Right lobe of liver (tissue), 6 donors: ENCODE data around the gene ACBD6. TPM values are rescaled to one million over a fixed set of nuclear protein-coding genes. Genes with fewer than 3 reads are reported as not detected.

Source experiments
- ATAC-seq, 4 donors: fragments of 200-7000 bp; cut with Tn5 transposase; one replicate each; pipeline ENCODE4 v1.9.1; 2020; ENCODE audit warnings: mild to moderate bottlenecking in 4 of 4, moderate library complexity in 4 of 4
- DNase-seq, 3 donors: peaks; one replicate each; pipeline ENCODE4 v3.0.0-alpha.2; 2020
- H3K27ac ChIP-seq, 3 donors: fragments of 200-600 bp; one replicate each; pipeline ENCODE4 v1.8.0; 2022
- H3K27me3 ChIP-seq, 2 donors: fragments of 200-600 bp; one replicate each; pipeline ENCODE4 v1.8.0; 2022
- H3K36me3 ChIP-seq, 4 donors: fragments of 200-600 bp; sonication (generic) in 1 of 4; one replicate each; pipeline versions ENCODE4 v1.5.1 to v1.8.0; 2017 to 2022; ENCODE audit warnings: control low read depth in 1 of 4
- H3K4me1 ChIP-seq, 4 donors: fragments of 200-600 bp; sonication (generic) in 1 of 4; one replicate each; pipeline versions ENCODE4 v1.5.1 to v1.8.0; 2017 to 2022; ENCODE audit warnings: control low read depth in 1 of 4
- H3K4me3 ChIP-seq, 3 donors: fragments of 200-600 bp; one replicate each; pipeline ENCODE4 v1.8.0; 2022
- H3K9me3 ChIP-seq, 4 donors: fragments of 200-600 bp; sonication (generic) in 1 of 4; one replicate each; pipeline versions ENCODE4 v1.5.1 to v1.8.0; 2017 to 2022; ENCODE audit warnings: control low read depth in 1 of 4
- POLR2A ChIP-seq: fragments of 450-650 bp; IDR thresholded peaks from one replicate; pipeline ENCODE4 v1.6.1; 2017; ENCODE audit warnings: antibody characterized with exemption, mild to moderate bottlenecking
- WGBS: methylation state at CpG from one replicate; pipeline ENCODE4 v1.1.6; 2018; ENCODE audit warnings: low coverage, low lambda C conversion rate; ENCODE audit not compliant: insufficient coverage; ENCODE audit errors: missing lambda C conversion rate; 5-methylcytosine and 5-hydroxymethylcytosine counted together
- intact Hi-C, 2 donors: fragments of 100-400 bp; cut with DNase I; formaldehyde crosslinking; loops; one replicate each; pipeline versions ENCODE4 v1.11.2 to v1.14.1; 2022
- total RNA-seq, 6 experiments: library from RNA; depleted of rRNA in 2 of 6; stranded (reverse); fragments of >200 nt in 2 of 6; fragmentation: NEBNext Ultra II Directional in 3 of 6; extraction: Animal tissue kit (Norgen Biotek cat#: 25700) in 3 of 6; gene quantifications; one replicate each; pipeline versions ENCODE4 v1.1.0 to v1.2.4, GENCODE V29; 2016 to 2023
- TF ChIP-seq, protein P1 (sequence below), 4 donors: fragments of 200-600 bp in 3 of 4; fragments of 450-650 bp in 1 of 4; IDR thresholded peaks; one replicate each; pipeline versions ENCODE4 v1.5.1 to v1.8.0; 2016 to 2022; ENCODE audit warnings: antibody characterized with exemption in 4 of 4, mild to moderate bottlenecking in 2 of 4
- donor health status: DM: no; HTN: yes; CAD: no.
- donor health status: DM: no; HTN: no; CAD: no.
- donor health status: DM: no; HTN: no; CAD: no.
- donor health status: DM: no; HTN: yes; CAD: no.
- donor health status: DM: no; HTN: yes; CAD: no.

The ACBD6 gene
- total RNA-seq, 6 experiments from 2014 or later = 9.5 to 18.9 (median 11.5) TPM

- no peaks in the 10 kb centered on the region for H3K27me3 ChIP-seq
- no peak overlapping the region for H3K4me3 ChIP-seq
- intact Hi-C loops = no loop called here
- no peaks in the 10 kb centered on the region for H3K9me3 ChIP-seq
- DNase-seq (no peak), ATAC-seq (no peak)
- no peaks in the 10 kb centered on the region for H3K36me3 ChIP-seq
- 96% methylated on average over 2 of the region's 2 CpGs for WGBS
- no peak overlapping the region for H3K27ac ChIP-seq
- no peak for TF ChIP-seq POLR2A
- TF ChIP-seq, protein P1, sequence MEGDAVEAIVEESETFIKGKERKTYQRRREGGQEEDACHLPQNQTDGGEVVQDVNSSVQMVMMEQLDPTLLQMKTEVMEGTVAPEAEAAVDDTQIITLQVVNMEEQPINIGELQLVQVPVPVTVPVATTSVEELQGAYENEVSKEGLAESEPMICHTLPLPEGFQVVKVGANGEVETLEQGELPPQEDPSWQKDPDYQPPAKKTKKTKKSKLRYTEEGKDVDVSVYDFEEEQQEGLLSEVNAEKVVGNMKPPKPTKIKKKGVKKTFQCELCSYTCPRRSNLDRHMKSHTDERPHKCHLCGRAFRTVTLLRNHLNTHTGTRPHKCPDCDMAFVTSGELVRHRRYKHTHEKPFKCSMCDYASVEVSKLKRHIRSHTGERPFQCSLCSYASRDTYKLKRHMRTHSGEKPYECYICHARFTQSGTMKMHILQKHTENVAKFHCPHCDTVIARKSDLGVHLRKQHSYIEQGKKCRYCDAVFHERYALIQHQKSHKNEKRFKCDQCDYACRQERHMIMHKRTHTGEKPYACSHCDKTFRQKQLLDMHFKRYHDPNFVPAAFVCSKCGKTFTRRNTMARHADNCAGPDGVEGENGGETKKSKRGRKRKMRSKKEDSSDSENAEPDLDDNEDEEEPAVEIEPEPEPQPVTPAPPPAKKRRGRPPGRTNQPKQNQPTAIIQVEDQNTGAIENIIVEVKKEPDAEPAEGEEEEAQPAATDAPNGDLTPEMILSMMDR (IDR thresholded peaks at IDR 0.05) = no peak
- H3K4me1 ChIP-seq = no peaks in the 10 kb centered on the region
Observed at GRCh38 chr1:180433873-180434272, 68.5 kb downstream of the ACBD6 start.

DNA sequence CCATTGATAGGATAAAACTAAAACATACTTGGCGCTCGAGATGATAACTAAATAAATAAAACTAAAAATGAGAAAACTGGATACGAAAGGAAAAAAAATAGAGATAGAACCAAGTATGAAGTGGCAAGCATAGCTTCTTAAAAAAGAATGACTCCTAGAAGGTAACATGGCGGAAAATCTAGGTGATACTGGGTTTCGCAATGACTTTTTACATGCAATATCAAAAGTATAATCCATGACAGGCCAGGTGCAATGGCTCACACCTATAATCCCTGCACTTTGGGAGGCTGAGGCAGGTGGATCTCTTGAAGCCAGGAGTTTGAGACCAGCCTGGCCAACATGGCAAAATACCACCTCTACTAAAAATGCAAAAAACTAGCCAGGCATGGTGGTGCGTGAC is 70.7 kb downstream of the ACBD6 start:
- WGBS = 90% methylated on average over 6 of the region's 6 CpGs
- Histone ChIP-seq H3K4me1 (no peaks in the 10 kb centered on the region), H3K4me3 (no peak overlapping the region), H3K36me3 (no peaks in the 10 kb centered on the region), H3K27ac (no peak overlapping the region), H3K9me3 (no peaks in the 10 kb centered on the region), H3K27me3 (no peaks in the 10 kb centered on the region)
- ATAC-seq (no peak), DNase-seq (no peak)
- intact Hi-C loops = no loop called here
- no peak for TF ChIP-seq POLR2A
- TF ChIP-seq, protein P1 (IDR thresholded peaks at IDR 0.05) = no peak

DNA sequence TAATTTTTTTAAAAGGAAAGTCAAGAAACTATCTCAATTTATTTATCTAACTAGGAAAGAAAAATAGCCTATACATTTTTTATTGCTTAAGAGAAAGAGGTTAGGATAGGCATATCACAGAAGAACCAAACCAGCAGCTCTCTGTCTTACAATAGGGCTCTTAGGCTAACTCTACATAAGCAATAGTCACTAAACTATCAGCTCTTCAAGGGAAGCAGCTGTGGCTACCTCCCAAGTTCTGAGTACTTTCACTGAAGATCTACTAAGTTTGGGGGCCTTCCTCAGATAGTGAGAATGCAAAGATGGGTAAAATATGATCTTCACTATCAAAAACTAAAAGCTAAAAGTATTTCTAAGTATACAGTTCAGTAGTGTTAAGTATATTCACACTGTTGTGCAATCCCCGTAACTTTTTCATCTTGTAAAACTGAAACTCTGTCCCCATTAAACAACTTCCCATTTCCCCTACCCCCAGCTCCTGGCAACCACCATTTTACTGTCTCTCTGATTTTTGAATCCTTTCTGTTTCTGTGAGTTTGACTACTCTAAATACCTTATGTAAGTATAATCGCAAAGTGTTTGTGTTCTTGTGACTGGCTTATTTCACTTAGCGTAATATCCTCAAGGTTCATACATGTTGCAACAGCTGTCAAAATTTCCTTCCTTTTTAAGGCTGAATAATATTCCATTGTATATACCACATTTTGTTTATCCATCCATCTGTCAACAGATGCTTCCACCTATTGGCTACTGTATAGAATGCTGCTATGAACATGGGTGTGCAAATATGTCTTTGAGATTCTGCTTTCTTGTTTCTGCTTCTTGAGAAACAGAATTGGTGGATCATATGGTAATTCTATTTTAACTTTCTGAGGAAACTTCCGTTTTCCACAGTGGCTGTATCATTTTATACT is 73.3 kb downstream of the ACBD6 start:
- DNase-seq = no peak
- peak in 3 of 4 donors; percentile 24 to 41 (median 38) for ATAC-seq
- TF ChIP-seq, protein P1 (IDR thresholded peaks at IDR 0.05) = no peak
- TF ChIP-seq POLR2A = no peak
- Histone ChIP-seq H3K9me3 (no peaks in the 10 kb centered on the region), H3K27ac (no peak overlapping the region), H3K36me3 (no peaks in the 10 kb centered on the region), H3K4me3 (no peak overlapping the region), H3K4me1 (no peaks in the 10 kb centered on the region), H3K27me3 (no peaks in the 10 kb centered on the region)
- 73% methylated on average over 4 of the region's 4 CpGs for WGBS
- intact Hi-C loops = no loop called here

- H3K4me3 ChIP-seq = no peak overlapping the region
- DNase-seq (no peak), ATAC-seq (no peak)
- H3K9me3 ChIP-seq = no peaks in the 10 kb centered on the region
- H3K4me1 ChIP-seq = no peaks in the 10 kb centered on the region
- no peaks in the 10 kb centered on the region for H3K27me3 ChIP-seq
- H3K27ac ChIP-seq = no peak overlapping the region
- H3K36me3 ChIP-seq = no peaks in the 10 kb centered on the region
- TF ChIP-seq, protein P1 (IDR thresholded peaks at IDR 0.05) = no peak
- no peak for TF ChIP-seq POLR2A
- intact Hi-C loops = no loop called here
Observed at GRCh38 chr1:180425952-180426351, 76.4 kb downstream of the ACBD6 start.
